Measurements from ENCODE around the gene GNB1. TPM values are rescaled to one million over a fixed set of nuclear protein-coding genes. Genes with fewer than 3 reads are reported as not detected.

The GNB1 gene
- total RNA-seq, 1 donor from 2014 or later: 398 TPM

DNA sequence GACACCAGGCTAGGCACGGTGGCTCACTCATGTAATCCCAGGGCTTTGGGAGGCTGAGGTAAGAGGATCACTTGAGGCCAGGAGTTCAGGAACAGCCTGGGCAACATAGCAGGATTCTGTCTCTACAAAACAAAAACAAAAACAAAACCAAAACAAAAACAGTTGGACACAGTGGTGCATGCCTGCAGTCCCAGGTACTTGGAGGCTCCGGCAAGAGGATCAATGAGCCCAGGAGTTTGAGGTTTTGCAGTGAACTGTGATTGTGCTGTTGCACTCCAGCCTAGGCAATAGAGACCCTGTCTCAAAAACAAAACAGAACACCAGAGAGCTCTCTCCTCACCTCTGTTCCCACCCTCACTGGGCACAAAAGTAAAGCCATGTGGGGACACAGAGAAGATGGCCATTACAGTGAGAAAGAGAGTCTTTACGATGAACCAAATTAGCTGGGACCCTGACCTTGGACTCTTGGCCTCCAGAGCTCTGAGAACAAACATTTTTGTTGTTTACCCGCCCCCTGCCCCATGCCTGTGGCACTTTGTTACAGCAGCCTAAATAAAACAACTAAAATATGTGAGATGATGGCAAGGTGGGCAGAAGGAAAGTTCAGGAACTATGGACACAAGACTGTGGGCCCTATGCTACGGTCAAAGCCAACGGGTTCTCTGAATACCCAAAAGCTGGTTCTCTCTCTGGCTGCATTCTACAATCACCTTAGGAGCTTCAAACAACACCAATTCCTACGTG lies 122.5 kb downstream of the GNB1 start:
- no peak for DNase-seq (ENCODE audit: low spot score)
- intact Hi-C loops (cut with micrococcal nuclease): no loop called here
- peaks cover 36% of the 10 kb centered on the region for H3K36me3 Mint-ChIP-seq (ENCODE audit: low read depth)
- no peak overlapping the region for H3K4me3 Mint-ChIP-seq
- no peak overlapping the region for H3K27ac Mint-ChIP-seq
- H3K4me1 Mint-ChIP-seq (ENCODE audit: low read depth): no peaks in the 10 kb centered on the region
- H3K9me3 Mint-ChIP-seq: peaks cover 11% of the 10 kb centered on the region
- H3K27me3 Mint-ChIP-seq (ENCODE audit: insufficient read depth): no peaks in the 10 kb centered on the region

- Mint-ChIP-seq H3K4me1 (ENCODE audit: low read depth) (no peaks in the 10 kb centered on the region), H3K27ac (no peak overlapping the region), H3K36me3 (ENCODE audit: low read depth) (peaks cover 23% of the 10 kb centered on the region), H3K27me3 (ENCODE audit: insufficient read depth) (no peaks in the 10 kb centered on the region), H3K4me3 (no peak overlapping the region), H3K9me3 (peaks cover 2% of the 10 kb centered on the region)
- DNase-seq (ENCODE audit: low spot score): no peak
- intact Hi-C loops (cut with micrococcal nuclease): no loop called here
Observed at GRCh38 chr1:1764876-1765470, 125.9 kb downstream of the GNB1 start.

DNA sequence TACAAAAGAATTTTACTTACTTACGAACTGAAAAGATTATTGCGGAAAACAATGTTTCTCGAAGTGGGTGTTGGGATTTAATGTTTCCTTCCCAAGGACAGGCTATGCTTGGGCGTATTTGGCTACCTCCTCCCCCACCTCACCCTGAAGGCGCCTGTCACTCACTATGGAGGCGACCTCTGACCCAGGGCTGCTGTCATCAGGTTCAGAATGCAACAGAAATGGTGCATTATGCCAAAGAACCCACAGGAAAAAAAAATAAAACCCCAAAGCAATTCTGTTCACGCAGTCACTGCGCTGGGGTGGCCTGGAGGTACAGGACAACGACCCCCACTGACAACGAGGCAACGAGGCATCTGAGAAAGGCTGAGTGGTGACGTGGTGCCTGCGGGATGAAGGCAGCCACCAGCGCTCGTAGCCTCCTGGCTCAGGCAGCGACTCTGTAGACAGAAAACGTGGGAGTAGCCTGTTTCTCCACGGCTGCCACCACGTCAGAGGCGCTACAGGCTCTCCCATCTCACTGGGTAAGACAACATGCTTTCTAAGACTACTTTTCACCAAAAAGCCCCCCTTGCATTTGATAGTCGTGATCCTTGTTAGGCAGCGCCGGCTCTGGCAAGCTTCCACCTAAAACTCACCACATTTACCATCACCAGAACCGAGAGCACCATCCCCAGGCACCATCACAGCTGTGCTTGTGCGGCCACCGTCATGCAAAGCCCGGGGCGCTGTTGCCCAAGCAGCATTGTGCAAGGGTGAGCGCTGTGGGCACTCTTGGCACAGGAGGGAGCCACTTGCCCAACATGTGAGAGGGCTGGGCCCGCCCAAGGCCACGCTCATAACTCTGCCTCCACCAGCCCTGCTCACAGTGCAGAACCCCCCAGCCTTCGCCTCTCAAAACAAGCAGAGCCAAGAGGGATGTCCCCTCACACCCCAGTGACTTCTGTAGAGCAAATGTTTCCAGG lies 126.9 kb downstream of the GNB1 start:
- H3K9me3 Mint-ChIP-seq: no peaks in the 10 kb centered on the region

GRCh38 chr1:1761504-1762376 lies 129.1 kb downstream of the GNB1 start:
- DNase-seq (ENCODE audit: low spot score): no peak
- peaks cover 21% of the 10 kb centered on the region for H3K36me3 Mint-ChIP-seq (ENCODE audit: low read depth)
- intact Hi-C loops (cut with micrococcal nuclease): no loop called here
- H3K27ac Mint-ChIP-seq: no peak overlapping the region
- H3K4me1 Mint-ChIP-seq (ENCODE audit: low read depth): no peaks in the 10 kb centered on the region
- H3K27me3 Mint-ChIP-seq (ENCODE audit: insufficient read depth): no peaks in the 10 kb centered on the region
- H3K9me3 Mint-ChIP-seq: no peaks in the 10 kb centered on the region
- no peak overlapping the region for H3K4me3 Mint-ChIP-seq

More for the DNA sequence above, 126.9 kb downstream of the GNB1 start:
- H3K27me3 Mint-ChIP-seq (ENCODE audit: insufficient read depth): no peaks in the 10 kb centered on the region
- H3K4me3 Mint-ChIP-seq: no peak overlapping the region
- peaks cover 20% of the 10 kb centered on the region for H3K36me3 Mint-ChIP-seq (ENCODE audit: low read depth)
- DNase-seq (ENCODE audit: low spot score): no peak
- intact Hi-C loops (cut with micrococcal nuclease): no loop called here
- H3K4me1 Mint-ChIP-seq (ENCODE audit: low read depth): no peaks in the 10 kb centered on the region
- no peak overlapping the region for H3K27ac Mint-ChIP-seq

- intact Hi-C loops (cut with micrococcal nuclease): no loop called here
- H3K9me3 Mint-ChIP-seq: no peaks in the 10 kb centered on the region
- H3K27me3 Mint-ChIP-seq (ENCODE audit: insufficient read depth): no peaks in the 10 kb centered on the region
- H3K27ac Mint-ChIP-seq: no peak overlapping the region
- peaks cover 24% of the 10 kb centered on the region for H3K36me3 Mint-ChIP-seq (ENCODE audit: low read depth)
- no peak for DNase-seq (ENCODE audit: low spot score)
- no peaks in the 10 kb centered on the region for H3K4me1 Mint-ChIP-seq (ENCODE audit: low read depth)
- no peak overlapping the region for H3K4me3 Mint-ChIP-seq
Observed at GRCh38 chr1:1760715-1761114, 130.2 kb downstream of the GNB1 start.

- H3K9me3 Mint-ChIP-seq: no peaks in the 10 kb centered on the region
- no peak for DNase-seq (ENCODE audit: low spot score)
- no peaks in the 10 kb centered on the region for H3K4me1 Mint-ChIP-seq (ENCODE audit: low read depth)
- H3K27me3 Mint-ChIP-seq (ENCODE audit: insufficient read depth): no peaks in the 10 kb centered on the region
- H3K27ac Mint-ChIP-seq: no peak overlapping the region
- no peak overlapping the region for H3K4me3 Mint-ChIP-seq
- H3K36me3 Mint-ChIP-seq (ENCODE audit: low read depth): peaks cover 25% of the 10 kb centered on the region
- intact Hi-C loops (cut with micrococcal nuclease): no loop called here
Observed at GRCh38 chr1:1760345-1760650, 130.6 kb downstream of the GNB1 start.

GRCh38 chr1:1759456-1760344 lies 131.2 kb downstream of the GNB1 start:
- Mint-ChIP-seq H3K4me3 (no peak overlapping the region), H3K27me3 (ENCODE audit: insufficient read depth) (no peaks in the 10 kb centered on the region), H3K4me1 (ENCODE audit: low read depth) (no peaks in the 10 kb centered on the region), H3K9me3 (no peaks in the 10 kb centered on the region), H3K27ac (no peak overlapping the region), H3K36me3 (ENCODE audit: low read depth) (peaks cover 27% of the 10 kb centered on the region)
- no peak for DNase-seq (ENCODE audit: low spot score)
- intact Hi-C loops (cut with micrococcal nuclease): no loop called here

GRCh38 chr1:1758692-1759455 lies 132.0 kb downstream of the GNB1 start:
- Mint-ChIP-seq H3K4me1 (ENCODE audit: low read depth) (no peaks in the 10 kb centered on the region), H3K36me3 (ENCODE audit: low read depth) (peaks cover 27% of the 10 kb centered on the region), H3K9me3 (no peaks in the 10 kb centered on the region), H3K27ac (no peak overlapping the region), H3K27me3 (ENCODE audit: insufficient read depth) (no peaks in the 10 kb centered on the region), H3K4me3 (no peak overlapping the region)
- intact Hi-C loops (cut with micrococcal nuclease): no loop called here
- no peak for DNase-seq (ENCODE audit: low spot score)

DNA sequence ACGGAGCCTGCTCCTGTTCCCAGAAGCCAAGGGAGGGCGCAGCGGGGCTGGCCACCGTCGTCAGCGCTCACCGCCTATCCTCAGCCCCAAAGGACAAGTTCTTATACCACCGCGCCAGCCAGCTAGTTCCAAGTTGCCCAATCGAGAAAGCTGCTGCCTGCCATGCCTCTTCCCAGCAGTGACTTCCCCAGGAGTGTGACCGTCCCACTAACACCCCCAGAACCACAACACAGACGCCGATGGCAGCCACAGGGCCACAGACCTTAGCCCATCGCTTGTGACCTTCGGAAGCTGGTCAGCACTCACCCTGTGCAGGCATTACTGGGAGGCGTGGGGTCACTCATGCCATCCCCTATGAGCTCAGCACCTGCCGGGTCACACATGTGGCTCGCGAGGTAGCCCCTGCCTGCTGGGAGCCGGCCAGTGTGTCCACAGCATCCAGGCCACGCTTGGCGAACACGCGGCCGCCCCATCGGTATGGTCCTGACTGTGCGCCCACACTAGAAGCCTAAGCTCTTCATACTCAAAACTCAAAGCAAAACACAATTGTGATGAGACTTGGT lies 132.7 kb downstream of the GNB1 start:
- no peak for DNase-seq (ENCODE audit: low spot score)
- peaks cover 27% of the 10 kb centered on the region for H3K36me3 Mint-ChIP-seq (ENCODE audit: low read depth)
- H3K4me3 Mint-ChIP-seq: no peak overlapping the region
- no peaks in the 10 kb centered on the region for H3K27me3 Mint-ChIP-seq (ENCODE audit: insufficient read depth)
- H3K27ac Mint-ChIP-seq: no peak overlapping the region
- H3K9me3 Mint-ChIP-seq: no peaks in the 10 kb centered on the region
- H3K4me1 Mint-ChIP-seq (ENCODE audit: low read depth): no peaks in the 10 kb centered on the region
- intact Hi-C loops (cut with micrococcal nuclease): no loop called here

GRCh38 chr1:1757422-1758058 lies 133.3 kb downstream of the GNB1 start:
- peaks cover 27% of the 10 kb centered on the region for H3K36me3 Mint-ChIP-seq (ENCODE audit: low read depth)
- no peak overlapping the region for H3K4me3 Mint-ChIP-seq
- DNase-seq (ENCODE audit: low spot score): no peak
- no peaks in the 10 kb centered on the region for H3K9me3 Mint-ChIP-seq
- H3K4me1 Mint-ChIP-seq (ENCODE audit: low read depth): no peaks in the 10 kb centered on the region
- no peaks in the 10 kb centered on the region for H3K27me3 Mint-ChIP-seq (ENCODE audit: insufficient read depth)
- no peak overlapping the region for H3K27ac Mint-ChIP-seq
- intact Hi-C loops (cut with micrococcal nuclease): no loop called here

Data from activated T-helper 1 cell treated with anti-CD3 and anti-CD28 coated beads, Interleukin-12 subunit alpha, Interleukin-12 subunit beta, Interleukin-2, Interleukin-4 antibody, amounts not matched to agents 30 ng/mL and 10 ng/mL and 1 ng/mL, durations not matched to agents 14 hours and 24 hours and 36 hours (primary cell).